ENCODE data around the gene DHRSX.
"Not testable (repeated sequence)": the region's sequence is repeated elsewhere in the genome, so short reads cannot be mapped to it uniquely, and the experiment has no call there.

Gene DHRSX

DNA sequence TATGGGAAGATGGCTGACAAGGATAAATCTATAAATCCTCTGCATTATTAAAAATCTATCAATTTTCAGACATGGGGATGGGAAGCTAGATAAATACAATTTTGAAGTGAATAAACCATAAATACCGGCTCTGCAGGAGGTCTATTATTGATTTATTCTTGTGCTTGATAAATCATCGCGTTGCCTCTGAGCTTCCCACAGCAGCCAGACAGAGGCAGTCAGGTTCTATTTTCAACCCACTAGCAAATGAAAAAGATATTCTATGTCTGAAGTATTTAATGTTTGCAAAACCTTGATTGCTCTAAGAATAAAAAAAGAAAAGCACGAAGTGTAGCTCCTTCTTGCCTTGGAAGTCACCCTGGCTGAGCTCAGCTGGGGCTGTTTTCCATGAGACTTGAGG lies 216.2 kb downstream of the DHRSX start:
- H3K4me3 ChIP-seq (ENCODE audit: low read depth, low read length) = no peak overlapping the region
- no peak for DNase-seq (ENCODE audit: low read depth)
- TF ChIP-seq, protein P1, sequence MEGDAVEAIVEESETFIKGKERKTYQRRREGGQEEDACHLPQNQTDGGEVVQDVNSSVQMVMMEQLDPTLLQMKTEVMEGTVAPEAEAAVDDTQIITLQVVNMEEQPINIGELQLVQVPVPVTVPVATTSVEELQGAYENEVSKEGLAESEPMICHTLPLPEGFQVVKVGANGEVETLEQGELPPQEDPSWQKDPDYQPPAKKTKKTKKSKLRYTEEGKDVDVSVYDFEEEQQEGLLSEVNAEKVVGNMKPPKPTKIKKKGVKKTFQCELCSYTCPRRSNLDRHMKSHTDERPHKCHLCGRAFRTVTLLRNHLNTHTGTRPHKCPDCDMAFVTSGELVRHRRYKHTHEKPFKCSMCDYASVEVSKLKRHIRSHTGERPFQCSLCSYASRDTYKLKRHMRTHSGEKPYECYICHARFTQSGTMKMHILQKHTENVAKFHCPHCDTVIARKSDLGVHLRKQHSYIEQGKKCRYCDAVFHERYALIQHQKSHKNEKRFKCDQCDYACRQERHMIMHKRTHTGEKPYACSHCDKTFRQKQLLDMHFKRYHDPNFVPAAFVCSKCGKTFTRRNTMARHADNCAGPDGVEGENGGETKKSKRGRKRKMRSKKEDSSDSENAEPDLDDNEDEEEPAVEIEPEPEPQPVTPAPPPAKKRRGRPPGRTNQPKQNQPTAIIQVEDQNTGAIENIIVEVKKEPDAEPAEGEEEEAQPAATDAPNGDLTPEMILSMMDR (IDR thresholded peaks at IDR 0.05; ENCODE audit: low read depth, low read length) = no peak
- TF ChIP-seq, protein P2, sequence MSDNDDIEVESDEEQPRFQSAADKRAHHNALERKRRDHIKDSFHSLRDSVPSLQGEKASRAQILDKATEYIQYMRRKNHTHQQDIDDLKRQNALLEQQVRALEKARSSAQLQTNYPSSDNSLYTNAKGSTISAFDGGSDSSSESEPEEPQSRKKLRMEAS (IDR thresholded peaks at IDR 0.05; ENCODE audit: low read depth, low read length) = no peak
- TF ChIP-seq POLR2A (IDR thresholded peaks at IDR 0.05; ENCODE audit: extremely low read depth, insufficient read length) = no peak

DNA sequence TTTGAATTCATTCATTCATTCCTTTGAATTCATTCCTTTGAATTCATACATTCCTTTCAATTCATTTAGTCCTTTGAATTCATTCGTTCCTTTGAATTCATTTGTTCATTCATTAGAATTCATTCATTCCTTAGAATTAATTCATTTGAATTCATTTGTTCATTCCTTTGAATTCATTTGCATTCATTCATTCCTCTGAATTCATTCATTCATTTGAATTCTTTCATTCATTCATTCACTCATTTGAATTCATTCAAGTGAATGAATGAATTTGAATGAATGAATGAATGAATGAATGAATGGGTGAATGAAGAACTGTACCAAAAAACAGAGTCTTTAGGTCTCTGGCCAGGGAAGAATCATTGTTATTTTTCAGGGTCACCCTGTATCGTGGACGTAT lies 216.6 kb downstream of the DHRSX start:
- no peak for DNase-seq (ENCODE audit: low read depth)
- TF ChIP-seq MYC (IDR thresholded peaks at IDR 0.05; ENCODE audit: low read depth, low read length) = no peak
- no peak for TF ChIP-seq POLR2A (IDR thresholded peaks at IDR 0.05; ENCODE audit: extremely low read depth, insufficient read length)
- TF ChIP-seq, protein P1 (IDR thresholded peaks at IDR 0.05; ENCODE audit: low read depth, low read length) = no peak
- TF ChIP-seq, protein P2 (IDR thresholded peaks at IDR 0.05; ENCODE audit: low read depth, low read length) = no peak

DNA sequence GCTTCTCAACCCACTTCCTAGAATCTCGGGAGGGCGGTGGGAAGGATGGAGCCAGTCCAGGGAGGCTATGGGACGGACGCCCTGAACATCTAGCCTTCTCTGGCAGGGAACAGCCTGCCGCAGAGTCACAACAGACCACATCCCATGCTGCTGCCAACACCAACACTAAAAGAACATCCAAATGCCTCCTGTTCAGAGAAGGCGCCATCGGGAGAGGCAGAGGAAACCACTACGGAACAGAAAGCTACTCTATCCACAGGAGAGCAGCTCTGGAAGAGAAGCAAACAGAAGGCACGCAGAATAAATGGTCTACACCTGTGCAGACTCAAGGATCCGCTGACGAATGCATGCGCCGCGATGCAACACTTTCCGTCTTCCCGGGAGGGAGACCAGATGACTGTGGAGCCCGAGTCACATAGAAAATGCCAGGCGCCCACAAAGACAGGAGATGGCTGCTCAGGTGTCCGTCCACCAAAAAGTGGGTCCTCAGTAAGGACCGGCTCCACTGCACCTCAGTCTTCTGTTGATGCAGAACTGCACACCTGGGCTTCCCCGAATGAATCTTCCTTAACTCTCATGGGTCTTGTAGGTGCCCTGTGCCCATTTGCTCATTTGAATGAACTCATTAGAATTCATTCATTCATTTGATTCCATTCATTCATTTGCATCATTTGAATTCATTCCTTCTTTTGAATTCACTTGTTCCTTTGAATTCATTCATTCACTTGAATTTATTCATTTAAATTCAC lies 217.5 kb downstream of the DHRSX start:
- no peak for DNase-seq (ENCODE audit: low read depth)
- no peak overlapping the region for H3K4me3 ChIP-seq (ENCODE audit: low read depth, low read length)
- TF ChIP-seq POLR2A (IDR thresholded peaks at IDR 0.05; ENCODE audit: extremely low read depth, insufficient read length) = no peak
- no peak for TF ChIP-seq MYC (IDR thresholded peaks at IDR 0.05; ENCODE audit: low read depth, low read length)
- TF ChIP-seq, protein P1 (IDR thresholded peaks at IDR 0.05; ENCODE audit: low read depth, low read length) = no peak
- TF ChIP-seq, protein P2 (IDR thresholded peaks at IDR 0.05; ENCODE audit: low read depth, low read length) = no peak

More for the DNA sequence above, 216.6 kb downstream of the DHRSX start:
- H3K4me3 ChIP-seq (ENCODE audit: low read depth, low read length) = no peak overlapping the region

DNA sequence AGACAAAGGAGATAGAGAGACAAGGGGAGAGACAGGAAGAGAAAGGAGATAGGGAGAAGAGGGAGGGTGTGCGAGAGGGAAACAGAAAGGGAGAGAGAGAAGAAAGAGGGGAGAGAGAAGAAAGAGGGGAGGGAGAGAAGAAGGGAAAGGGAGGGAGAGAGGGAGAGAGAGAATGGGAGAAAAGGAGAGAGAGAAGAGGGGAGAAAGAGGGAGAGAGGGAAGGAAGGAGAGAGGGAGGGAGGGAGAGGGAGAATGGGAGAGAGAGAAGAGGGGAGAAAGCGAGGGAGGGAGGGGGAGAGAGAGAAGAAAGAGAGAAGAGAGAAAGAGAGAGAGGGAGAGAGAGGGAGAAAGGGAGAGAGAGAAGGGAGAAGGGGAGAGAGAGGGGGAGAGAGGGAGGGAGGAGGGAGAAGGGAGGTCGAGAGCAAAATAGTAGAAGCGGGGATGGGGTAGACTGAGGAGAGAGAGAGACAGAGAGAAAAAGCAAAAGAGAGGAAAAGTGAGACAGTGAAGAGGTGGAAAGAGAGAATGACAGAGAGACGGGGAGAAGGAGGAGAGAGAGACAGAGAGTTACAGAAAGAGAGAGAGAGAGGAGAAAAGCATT lies 218.2 kb downstream of the DHRSX start:
- DNase-seq (ENCODE audit: low read depth) = no peak
- no peak overlapping the region for H3K4me3 ChIP-seq (ENCODE audit: low read depth, low read length)
- TF ChIP-seq MYC (IDR thresholded peaks at IDR 0.05; ENCODE audit: low read depth, low read length) (no peak), POLR2A (IDR thresholded peaks at IDR 0.05; ENCODE audit: extremely low read depth, insufficient read length) (no peak)
- TF ChIP-seq, protein P1 (IDR thresholded peaks at IDR 0.05; ENCODE audit: low read depth, low read length) = no peak
- TF ChIP-seq, protein P2 (IDR thresholded peaks at IDR 0.05; ENCODE audit: low read depth, low read length) = no peak

DNA sequence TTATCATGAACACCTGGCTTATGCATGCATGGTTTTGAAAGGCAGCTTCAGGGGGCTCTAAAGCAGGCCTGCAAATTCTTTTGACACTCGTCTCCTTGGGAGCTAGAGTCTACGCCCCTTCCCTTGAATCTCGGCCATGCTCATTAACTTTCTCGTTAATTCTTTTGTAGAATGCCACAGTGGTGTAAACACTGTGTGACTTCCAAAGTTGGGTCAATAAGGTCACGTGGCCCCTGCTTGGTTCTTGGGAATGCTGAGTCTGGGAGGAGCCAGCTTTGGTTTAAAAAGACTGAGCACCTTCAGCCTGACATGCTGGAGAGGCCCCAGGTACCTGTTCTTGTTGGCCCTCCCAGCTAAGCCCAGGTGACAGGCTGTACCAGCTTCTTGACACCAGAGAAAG lies 228.4 kb downstream of the DHRSX start:
- TF ChIP-seq, protein P1 (IDR thresholded peaks at IDR 0.05; ENCODE audit: low read depth, low read length) = no peak
- TF ChIP-seq POLR2A (IDR thresholded peaks at IDR 0.05; ENCODE audit: extremely low read depth, insufficient read length) (no peak), MYC (IDR thresholded peaks at IDR 0.05; ENCODE audit: low read depth, low read length) (no peak)
- TF ChIP-seq, protein P2 (IDR thresholded peaks at IDR 0.05; ENCODE audit: low read depth, low read length) = no peak
- H3K4me3 ChIP-seq (ENCODE audit: low read depth, low read length) = no peak overlapping the region
- DNase-seq (ENCODE audit: low read depth) = no peak

DNA sequence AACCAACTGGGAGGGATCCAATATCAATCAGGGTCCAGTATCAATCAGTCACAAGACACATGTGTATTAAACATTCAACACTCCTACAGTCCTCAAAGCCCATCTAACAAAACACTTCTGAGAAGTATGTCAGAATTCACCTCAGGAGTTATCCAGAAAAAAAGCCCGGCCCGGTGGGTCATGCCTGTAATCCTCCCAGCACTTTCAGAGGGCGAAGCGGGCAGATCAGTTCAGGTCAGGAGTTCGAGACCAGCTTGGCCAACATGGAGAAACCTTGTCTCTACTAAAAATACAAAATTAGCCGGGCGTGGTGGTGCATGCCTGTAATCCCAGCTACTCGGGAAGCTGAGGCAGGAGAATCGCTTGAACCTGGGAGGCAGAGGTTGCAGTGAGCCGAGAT lies 229.2 kb downstream of the DHRSX start:
- not testable (repeated sequence) for H3K4me3 ChIP-seq (ENCODE audit: low read depth, low read length); DNase-seq (ENCODE audit: low read depth)

- not testable (repeated sequence) for H3K4me3 ChIP-seq (ENCODE audit: low read depth, low read length); DNase-seq (ENCODE audit: low read depth)
These were observed 230.0 kb downstream of the DHRSX start for GRCh38 chrX:2270783-2271182.

All from NB4 (cell line).